KOPT-K1 (cell line): ENCODE results near the gene RALGPS1.

ENCODE experiments used
- H3K27ac ChIP-seq: fragments of 200-600 bp; sonication (generic); 2 replicates; pipeline ENCODE4 v1.5.1; 2016; ENCODE audit warnings: antibody characterized with exemption, mild to moderate bottlenecking, low read depth, low read length; ENCODE audit not compliant: poor library complexity, severe bottlenecking
- H3K36me3 ChIP-seq: fragments of 200-600 bp; sonication (generic); 2 replicates; pipeline ENCODE4 v1.5.1; 2017; ENCODE audit warnings: antibody characterized with exemption, mild to moderate bottlenecking, low read length, moderate library complexity; ENCODE audit not compliant: insufficient read depth
- H3K9me3 ChIP-seq: fragments of 200-600 bp; sonication (generic); 2 replicates; pipeline ENCODE4 v1.5.1; 2017; ENCODE audit warnings: antibody characterized with exemption, low read length, mild to moderate bottlenecking; ENCODE audit not compliant: insufficient read depth, poor library complexity, severe bottlenecking

The RALGPS1 gene

GRCh38 chr9:127130661-127131538 lies 216.3 kb downstream of the RALGPS1 start:
- H3K36me3 ChIP-seq, result no peaks in the 10 kb centered on the region
- H3K27ac ChIP-seq, result no peak overlapping the region
- H3K9me3 ChIP-seq, result no peaks in the 10 kb centered on the region

GRCh38 chr9:127131871-127132270 lies 217.3 kb downstream of the RALGPS1 start:
- Histone ChIP-seq H3K27ac (no peak overlapping the region), H3K9me3 (no peaks in the 10 kb centered on the region), H3K36me3 (no peaks in the 10 kb centered on the region)

- Histone ChIP-seq H3K9me3 (no peaks in the 10 kb centered on the region), H3K27ac (no peak overlapping the region), H3K36me3 (no peaks in the 10 kb centered on the region)
Observed at GRCh38 chr9:127132375-127132774, 217.8 kb downstream of the RALGPS1 start.

- Histone ChIP-seq H3K27ac (no peak overlapping the region), H3K36me3 (no peaks in the 10 kb centered on the region), H3K9me3 (no peaks in the 10 kb centered on the region)
Observed at GRCh38 chr9:127132921-127133647, 218.5 kb downstream of the RALGPS1 start.

- Histone ChIP-seq H3K27ac (no peak overlapping the region), H3K9me3 (no peaks in the 10 kb centered on the region), H3K36me3 (no peaks in the 10 kb centered on the region)
Observed at GRCh38 chr9:127133739-127134167, 219.2 kb downstream of the RALGPS1 start.

- Histone ChIP-seq H3K9me3 (no peaks in the 10 kb centered on the region), H3K27ac (no peak overlapping the region), H3K36me3 (no peaks in the 10 kb centered on the region)
Observed at GRCh38 chr9:127135056-127135745, 220.6 kb downstream of the RALGPS1 start.

GRCh38 chr9:127136081-127136879 lies 221.7 kb downstream of the RALGPS1 start:
- no peak overlapping the region for H3K27ac ChIP-seq
- H3K9me3 ChIP-seq, result no peaks in the 10 kb centered on the region
- no peaks in the 10 kb centered on the region for H3K36me3 ChIP-seq

GRCh38 chr9:127136880-127137639 lies 222.5 kb downstream of the RALGPS1 start:
- Histone ChIP-seq H3K9me3 (no peaks in the 10 kb centered on the region), H3K36me3 (no peaks in the 10 kb centered on the region), H3K27ac (no peak overlapping the region)

- H3K27ac ChIP-seq, result no peak overlapping the region
- no peaks in the 10 kb centered on the region for H3K9me3 ChIP-seq
- H3K36me3 ChIP-seq, result no peaks in the 10 kb centered on the region
Observed at GRCh38 chr9:127137640-127138360, 223.2 kb downstream of the RALGPS1 start.

- Histone ChIP-seq H3K9me3 (no peaks in the 10 kb centered on the region), H3K36me3 (no peaks in the 10 kb centered on the region), H3K27ac (no peak overlapping the region)
Observed at GRCh38 chr9:127138444-127138843, 223.9 kb downstream of the RALGPS1 start.

- Histone ChIP-seq H3K36me3 (no peaks in the 10 kb centered on the region), H3K9me3 (no peaks in the 10 kb centered on the region), H3K27ac (no peak overlapping the region)
Observed at GRCh38 chr9:127139071-127139731, 224.6 kb downstream of the RALGPS1 start.

GRCh38 chr9:127139775-127140174 lies 225.2 kb downstream of the RALGPS1 start:
- H3K36me3 ChIP-seq, result no peaks in the 10 kb centered on the region
- H3K9me3 ChIP-seq, result no peaks in the 10 kb centered on the region
- H3K27ac ChIP-seq, result no peak overlapping the region

- no peaks in the 10 kb centered on the region for H3K9me3 ChIP-seq
- H3K36me3 ChIP-seq, result no peaks in the 10 kb centered on the region
- H3K27ac ChIP-seq, result no peak overlapping the region
Observed at GRCh38 chr9:127140181-127140580, 225.6 kb downstream of the RALGPS1 start.
